ENCODE measurements around the gene BTBD7. TPM values are rescaled to one million over a fixed set of nuclear protein-coding genes. Genes with fewer than 3 reads are reported as not detected.
A peak's percentile ranks its signal among the peaks of the same experiment; 100 is the strongest.

Gene BTBD7
- total and polyA plus RNA-seq, 2 donors (not counting 3 experiments of a cell fraction or from before 2014, with no cell fraction given): 20.9 to 50.2 TPM

DNA sequence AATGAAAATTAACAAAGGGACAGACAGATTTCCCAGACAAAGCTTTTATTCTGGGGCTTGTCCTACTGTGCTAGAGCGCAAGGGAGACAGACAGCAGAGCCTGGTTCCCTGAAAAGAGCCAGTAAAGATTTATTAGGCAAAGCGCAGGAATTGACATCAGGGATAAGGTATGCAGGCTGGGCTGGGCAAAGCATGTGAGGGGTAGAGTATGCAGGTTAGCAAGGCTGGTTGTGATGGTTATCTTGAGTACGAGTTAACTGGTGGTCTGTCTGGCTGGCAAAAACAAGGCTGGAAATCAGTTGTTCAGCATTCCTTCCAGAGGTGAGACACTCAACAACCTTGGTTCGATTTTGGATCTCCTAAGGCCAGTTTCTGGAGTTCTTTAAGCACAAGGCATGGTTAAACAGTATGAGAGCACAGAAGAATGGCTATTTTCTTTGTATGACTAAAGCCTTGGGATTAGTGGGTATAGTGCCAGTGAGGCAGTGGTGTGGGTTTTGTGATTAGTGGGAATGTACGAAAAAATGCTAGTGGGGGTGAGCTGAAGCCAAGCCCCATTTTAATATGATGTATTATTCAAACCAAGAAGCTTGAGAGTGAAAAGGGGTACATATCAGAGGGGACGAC, 30.9 kb downstream of the BTBD7 start:
- H3K4me2 ChIP-seq (ENCODE audit: insufficient read depth, low read length): no peak overlapping the region
- TF ChIP-seq, protein P1, sequence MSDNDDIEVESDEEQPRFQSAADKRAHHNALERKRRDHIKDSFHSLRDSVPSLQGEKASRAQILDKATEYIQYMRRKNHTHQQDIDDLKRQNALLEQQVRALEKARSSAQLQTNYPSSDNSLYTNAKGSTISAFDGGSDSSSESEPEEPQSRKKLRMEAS (IDR thresholded peaks at IDR 0.05; ENCODE audit: insufficient read depth, insufficient read length): no peak
- TF ChIP-seq POLR2AphosphoS5 (IDR thresholded peaks at IDR 0.05; ENCODE audit: insufficient read depth, low read depth, low read length): no peak
- no peak for TF ChIP-seq EZH2 (IDR thresholded peaks at IDR 0.05; ENCODE audit: borderline replicate concordance, low read depth, low read length, severe bottlenecking)
- TF ChIP-seq GATA2 (IDR thresholded peaks at IDR 0.05; ENCODE audit: insufficient read depth, insufficient read length, low read depth, low read length): no peak
- no peak for TF ChIP-seq FOS (IDR thresholded peaks at IDR 0.05; ENCODE audit: borderline replicate concordance, insufficient read depth, low read length)
- no peak for TF ChIP-seq JUN (IDR thresholded peaks at IDR 0.05; ENCODE audit: borderline replicate concordance, insufficient read depth, insufficient read length, low read depth)
- no peak for TF ChIP-seq POLR2A (IDR thresholded peaks at IDR 0.05; ENCODE audit: low read depth, low read length)
- TF ChIP-seq, protein P2, sequence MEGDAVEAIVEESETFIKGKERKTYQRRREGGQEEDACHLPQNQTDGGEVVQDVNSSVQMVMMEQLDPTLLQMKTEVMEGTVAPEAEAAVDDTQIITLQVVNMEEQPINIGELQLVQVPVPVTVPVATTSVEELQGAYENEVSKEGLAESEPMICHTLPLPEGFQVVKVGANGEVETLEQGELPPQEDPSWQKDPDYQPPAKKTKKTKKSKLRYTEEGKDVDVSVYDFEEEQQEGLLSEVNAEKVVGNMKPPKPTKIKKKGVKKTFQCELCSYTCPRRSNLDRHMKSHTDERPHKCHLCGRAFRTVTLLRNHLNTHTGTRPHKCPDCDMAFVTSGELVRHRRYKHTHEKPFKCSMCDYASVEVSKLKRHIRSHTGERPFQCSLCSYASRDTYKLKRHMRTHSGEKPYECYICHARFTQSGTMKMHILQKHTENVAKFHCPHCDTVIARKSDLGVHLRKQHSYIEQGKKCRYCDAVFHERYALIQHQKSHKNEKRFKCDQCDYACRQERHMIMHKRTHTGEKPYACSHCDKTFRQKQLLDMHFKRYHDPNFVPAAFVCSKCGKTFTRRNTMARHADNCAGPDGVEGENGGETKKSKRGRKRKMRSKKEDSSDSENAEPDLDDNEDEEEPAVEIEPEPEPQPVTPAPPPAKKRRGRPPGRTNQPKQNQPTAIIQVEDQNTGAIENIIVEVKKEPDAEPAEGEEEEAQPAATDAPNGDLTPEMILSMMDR (IDR thresholded peaks at IDR 0.05; ENCODE audit: extremely low read depth in 1 of 2, insufficient read depth in 1 of 2, low read depth in 1 of 2, low read length in 2 of 2): no peak
- intact Hi-C loops (cut with micrococcal nuclease): no loop called here
- DNase-seq (ENCODE audit: low read depth, low spot score) (no peak), FAIRE-seq (no peak)
- no peak overlapping the region for H3K4me3 ChIP-seq (replicated peaks in 1 of 3; ENCODE audit: insufficient read depth in 1 of 3, low read depth in 1 of 3, low read length in 3 of 3)
- H3K4me1 ChIP-seq (ENCODE audit: control insufficient read depth, extremely low read depth, insufficient read depth, low read length): peaks cover 10% of the 10 kb centered on the region
- no peaks in the 10 kb centered on the region for H3K9me3 ChIP-seq (replicated peaks; ENCODE audit: control insufficient read depth, insufficient read depth, low read length)
- H3K27me3 ChIP-seq (ENCODE audit: control insufficient read depth in 2 of 2, insufficient read depth in 2 of 2, low read length in 2 of 2): no peaks in the 10 kb centered on the region
- peak overlapping the region; percentile 48 for H3K9ac ChIP-seq (replicated peaks; ENCODE audit: extremely low read depth, insufficient read depth, low read length)
- no peak overlapping the region for H2AFZ ChIP-seq (ENCODE audit: low read depth, low read length)
- no TSS peak for BruUV-seq (replicated peaks)
- H3K36me3 ChIP-seq (ENCODE audit: control insufficient read depth in 2 of 2, extremely low read depth in 1 of 2, insufficient read depth in 2 of 2, low read length in 2 of 2): no peaks in the 10 kb centered on the region
- peaks cover 91% of the 10 kb centered on the region for H3K79me2 ChIP-seq (ENCODE audit: control insufficient read depth, insufficient read depth, low read length)
- ChIA-PET POLR2A (no interaction called here), CTCF (interaction anchor here (1.0 to 1.9 kb wide), 2 partner anchors 19 to 37 kb away, joined by 3 to 4 read pairs; no protein-coding TSS in a partner anchor)
- dilution Hi-C loops (cut with MboI; ENCODE audit: extremely low pct_ligation_motif_present, low sequenced_read_pairs): no loop called here
- peaks cover 8% of the 10 kb centered on the region for H4K20me1 ChIP-seq (replicated peaks; ENCODE audit: control insufficient read depth, extremely low read depth, insufficient read depth, low read length)
- no peaks in the 10 kb centered on the region for H3K9me1 ChIP-seq (replicated peaks; ENCODE audit: control insufficient read depth, extremely low read depth, insufficient read depth, low read length)
- peak overlapping the region; percentile 25 for H3K27ac ChIP-seq (ENCODE audit: insufficient read depth, low read depth, low read length)

Data from endothelial cell of umbilical vein (primary cell).